ENCODE data around the gene TENM4.
"Not testable (repeated sequence)": the region's sequence is repeated elsewhere in the genome, so short reads cannot be mapped to it uniquely, and the experiment has no call there.

DNA sequence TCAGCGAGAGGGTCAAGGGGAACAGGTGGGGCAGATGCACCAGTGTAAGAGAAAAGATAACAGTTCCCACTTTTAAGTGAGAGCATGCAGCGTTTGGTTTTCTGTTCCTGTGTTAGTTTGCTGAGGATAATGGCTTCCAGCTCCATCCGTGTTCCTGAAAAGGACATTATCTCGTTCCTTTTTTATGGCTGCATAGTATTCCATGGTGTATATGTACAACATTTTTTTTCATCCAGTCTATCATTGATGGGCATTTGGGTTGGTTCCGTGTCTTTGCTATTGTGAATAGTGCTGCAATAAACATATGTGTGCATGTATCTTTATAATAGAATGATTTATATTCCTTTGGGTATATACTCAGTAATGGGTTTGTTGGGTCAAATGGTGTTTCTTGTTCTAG lies 218.7 kb downstream of the TENM4 start:
- not testable (repeated sequence) for TF ChIP-seq POLR2AphosphoS5 (IDR thresholded peaks at IDR 0.05; ENCODE audit: borderline replicate concordance, low read depth, low read length); EZH2 (IDR thresholded peaks at IDR 0.05)
